ENCODE results near the gene TMEM106A.
A peak's percentile ranks its signal among the peaks of the same experiment; 100 is the strongest.
"Not testable (repeated sequence)": the region's sequence is repeated elsewhere in the genome, so short reads cannot be mapped to it uniquely, and the experiment has no call there.

TMEM106A gene

GRCh38 chr17:43211480-43212402 lies at the start of gene TMEM106A:
TSS of gene TMEM106A (plus strand) at chr17:43211875. CDS start at chr17:43213042, 1,167 bp downstream.
- no peak for DNase-seq

GRCh38 chr17:43165971-43166370 lies 45.7 kb upstream of the TMEM106A start:
- not testable (repeated sequence) for DNase-seq

GRCh38 chr17:43169561-43170139 lies 42.0 kb upstream of the TMEM106A start:
- DNase-seq: no peak

GRCh38 chr17:43170140-43170765 lies 41.4 kb upstream of the TMEM106A start:
- DNase-seq: peak; percentile 84

- DNase-seq: peak; percentile 97
Measured at GRCh38 chr17:43170766-43171585, 40.7 kb upstream of the TMEM106A start, which contains the start of gene NBR1. TSS of gene NBR1 (plus strand) at chr17:43171214. CDS start at chr17:43175800, 4,586 bp downstream.

- DNase-seq: no peak
Measured at GRCh38 chr17:43171586-43172487, 39.8 kb upstream of the TMEM106A start.

- DNase-seq: no peak
Measured at GRCh38 chr17:43175213-43176118, 36.2 kb upstream of the TMEM106A start.

GRCh38 chr17:43176119-43176570 lies 35.5 kb upstream of the TMEM106A start:
- no peak for DNase-seq

GRCh38 chr17:43183921-43184320 lies 27.8 kb upstream of the TMEM106A start:
- no peak for DNase-seq

GRCh38 chr17:43186656-43187055 lies 25.0 kb upstream of the TMEM106A start:
- not testable (repeated sequence) for DNase-seq

GRCh38 chr17:43193251-43193650 lies 18.4 kb upstream of the TMEM106A start:
- no peak for DNase-seq

- DNase-seq: no peak
Measured at GRCh38 chr17:43199633-43200032, 12.0 kb upstream of the TMEM106A start.

GRCh38 chr17:43200127-43200526 lies 11.5 kb upstream of the TMEM106A start:
- DNase-seq: no peak

- DNase-seq: not testable (repeated sequence)
Measured at GRCh38 chr17:43203013-43203412, 8.7 kb upstream of the TMEM106A start.

GRCh38 chr17:43210576-43210975 lies 1.1 kb upstream of the TMEM106A start:
- no peak for DNase-seq

- no peak for DNase-seq
Measured at GRCh38 chr17:43211123-43211479, 574 bp upstream of the TMEM106A start.

GRCh38 chr17:43212641-43213490 lies 1.2 kb downstream of the TMEM106A start:
- DNase-seq: no peak

GRCh38 chr17:43213545-43213944 lies 1.9 kb downstream of the TMEM106A start:
- DNase-seq: no peak

- DNase-seq: no peak
Measured at GRCh38 chr17:43215341-43215740, 3.7 kb downstream of the TMEM106A start.

Data from NCI-H1092 (cell line).